Kidney tubule cell (primary cell): ENCODE measurements around the gene AMY2B.
"Not testable (repeated sequence)": the region's sequence is repeated elsewhere in the genome, so short reads cannot be mapped to it uniquely, and the experiment has no call there.

ENCODE experiments used
- DNase-seq: peaks from one replicate; pipeline ENCODE4 v3.0.0-alpha.2; 2018; ENCODE audit warnings: low spot score

AMY2B gene

GRCh38 chr1:103627436-103627835 is 56.0 kb downstream of the AMY2B start:
- not testable (repeated sequence) for DNase-seq
